ENCODE results near the gene MOCOS.
"Not testable (repeated sequence)": the region's sequence is repeated elsewhere in the genome, so short reads cannot be mapped to it uniquely, and the experiment has no call there.

Gene MOCOS

DNA sequence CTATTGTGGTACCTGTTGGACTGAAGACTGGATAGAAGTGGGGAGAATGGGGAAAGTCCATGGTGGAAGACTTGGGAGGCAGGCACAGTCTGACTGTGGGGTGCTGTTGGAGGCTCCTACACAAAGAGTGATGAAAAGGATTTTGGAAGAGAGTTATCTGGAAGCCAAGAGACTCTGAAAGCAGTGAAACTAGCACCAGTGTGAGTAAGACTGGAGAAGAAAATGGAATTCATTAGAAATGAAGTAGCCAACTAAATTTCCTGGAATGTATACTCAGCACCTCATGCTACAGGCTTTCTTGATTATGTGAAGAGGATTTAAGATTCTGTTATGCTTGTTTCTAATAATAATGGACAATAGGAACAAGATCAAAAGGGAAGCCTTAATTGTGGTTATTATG is 29.9 kb upstream of the MOCOS start:
- H3K4me3 Mint-ChIP-seq: no peak overlapping the region

DNA sequence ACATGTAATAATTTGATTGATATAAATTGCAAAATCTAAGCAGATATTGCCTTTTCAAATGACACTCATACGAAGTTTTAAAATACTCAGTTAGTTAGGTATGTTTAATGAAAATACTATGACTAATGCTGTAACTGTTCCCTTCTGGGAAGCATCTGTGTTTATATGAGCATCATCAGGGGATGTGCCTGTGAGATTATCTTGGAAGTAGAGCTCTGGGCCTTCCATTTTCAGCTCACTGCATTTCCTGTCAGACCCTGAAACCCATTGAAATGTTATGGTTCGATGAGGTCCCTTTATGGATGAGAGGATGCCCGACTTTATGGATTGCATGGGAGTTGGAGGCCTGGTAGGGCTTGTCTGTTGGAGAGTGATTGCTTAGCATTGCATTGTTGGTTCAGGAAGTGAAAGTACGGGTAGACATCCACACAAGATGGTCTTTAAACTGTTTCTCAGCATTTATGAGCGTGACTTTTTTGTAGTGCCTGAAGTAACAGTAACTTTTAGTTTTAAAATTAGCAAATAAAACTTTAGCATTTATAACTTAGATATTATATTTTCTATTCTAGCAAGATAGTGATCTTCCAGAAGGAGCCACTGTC is 28.9 kb upstream of the MOCOS start:
- TF ChIP-seq, protein P1, sequence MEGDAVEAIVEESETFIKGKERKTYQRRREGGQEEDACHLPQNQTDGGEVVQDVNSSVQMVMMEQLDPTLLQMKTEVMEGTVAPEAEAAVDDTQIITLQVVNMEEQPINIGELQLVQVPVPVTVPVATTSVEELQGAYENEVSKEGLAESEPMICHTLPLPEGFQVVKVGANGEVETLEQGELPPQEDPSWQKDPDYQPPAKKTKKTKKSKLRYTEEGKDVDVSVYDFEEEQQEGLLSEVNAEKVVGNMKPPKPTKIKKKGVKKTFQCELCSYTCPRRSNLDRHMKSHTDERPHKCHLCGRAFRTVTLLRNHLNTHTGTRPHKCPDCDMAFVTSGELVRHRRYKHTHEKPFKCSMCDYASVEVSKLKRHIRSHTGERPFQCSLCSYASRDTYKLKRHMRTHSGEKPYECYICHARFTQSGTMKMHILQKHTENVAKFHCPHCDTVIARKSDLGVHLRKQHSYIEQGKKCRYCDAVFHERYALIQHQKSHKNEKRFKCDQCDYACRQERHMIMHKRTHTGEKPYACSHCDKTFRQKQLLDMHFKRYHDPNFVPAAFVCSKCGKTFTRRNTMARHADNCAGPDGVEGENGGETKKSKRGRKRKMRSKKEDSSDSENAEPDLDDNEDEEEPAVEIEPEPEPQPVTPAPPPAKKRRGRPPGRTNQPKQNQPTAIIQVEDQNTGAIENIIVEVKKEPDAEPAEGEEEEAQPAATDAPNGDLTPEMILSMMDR (IDR thresholded peaks at IDR 0.05; ENCODE audit: unreplicated experiment in 3 of 3): no peak
- Mint-ChIP-seq H3K4me1 (peaks cover under 1% of the 10 kb centered on the region), H3K27ac (no peak overlapping the region), H3K9me3 (no peaks in the 10 kb centered on the region), H3K4me3 (no peak overlapping the region), H3K27me3 (ENCODE audit: low read depth) (no peaks in the 10 kb centered on the region), H3K36me3 (ENCODE audit: low read depth) (peaks cover 68% of the 10 kb centered on the region)

More for the DNA sequence above, 29.9 kb upstream of the MOCOS start:
- Mint-ChIP-seq H3K27ac (no peak overlapping the region), H3K36me3 (ENCODE audit: low read depth) (peaks cover 72% of the 10 kb centered on the region), H3K9me3 (no peaks in the 10 kb centered on the region), H3K27me3 (ENCODE audit: low read depth) (no peaks in the 10 kb centered on the region), H3K4me1 (peaks cover 7% of the 10 kb centered on the region)
- TF ChIP-seq, protein P1 (IDR thresholded peaks at IDR 0.05; ENCODE audit: unreplicated experiment in 3 of 3): no peak

DNA sequence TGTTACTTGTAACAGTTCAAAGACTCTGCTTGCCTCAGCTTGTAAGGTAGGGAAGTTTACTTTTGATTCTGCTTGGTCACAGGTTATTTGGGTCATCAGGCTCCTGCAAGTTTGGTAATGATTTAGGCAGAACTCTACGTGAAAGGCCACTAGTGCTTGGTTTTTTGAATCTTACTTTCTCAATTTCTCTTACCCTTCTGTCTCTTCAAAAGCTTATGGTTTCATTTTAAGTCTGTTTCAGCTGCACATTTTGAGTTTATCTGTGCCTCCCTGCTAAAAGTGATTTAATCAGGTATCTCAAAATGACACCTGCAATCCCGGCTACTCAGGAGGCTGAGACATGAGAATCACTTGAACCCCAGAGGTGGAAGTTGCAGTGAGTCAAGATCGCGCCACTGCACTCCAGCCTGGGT is 26.3 kb upstream of the MOCOS start:
- Mint-ChIP-seq H3K4me3 (no peak overlapping the region), H3K9me3 (no peaks in the 10 kb centered on the region), H3K4me1 (no peaks in the 10 kb centered on the region), H3K27me3 (ENCODE audit: low read depth) (no peaks in the 10 kb centered on the region), H3K36me3 (ENCODE audit: low read depth) (peaks cover 79% of the 10 kb centered on the region), H3K27ac (no peak overlapping the region)
- TF ChIP-seq, protein P1 (IDR thresholded peaks at IDR 0.05; ENCODE audit: unreplicated experiment in 3 of 3): no peak

DNA sequence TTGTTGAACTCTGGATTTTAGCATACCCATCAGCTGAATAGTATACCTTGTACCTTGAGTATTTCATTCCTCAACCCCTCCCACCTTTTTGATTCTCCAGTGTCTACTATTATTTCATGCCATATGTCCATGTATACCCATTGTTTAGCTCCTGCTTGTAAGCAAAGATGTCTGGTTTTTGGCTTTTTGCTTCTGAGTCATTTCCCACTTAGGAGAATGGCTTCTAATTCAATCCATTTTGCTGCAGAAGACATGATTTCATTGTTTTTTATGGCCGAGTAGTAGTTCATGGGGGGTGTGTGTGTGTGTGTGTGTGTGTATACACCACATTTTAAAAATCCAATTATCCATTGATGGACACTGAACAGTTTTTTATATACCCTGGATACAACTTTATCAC is 24.3 kb upstream of the MOCOS start:
- H3K27me3 Mint-ChIP-seq (ENCODE audit: low read depth): no peaks in the 10 kb centered on the region
- peaks cover 80% of the 10 kb centered on the region for H3K36me3 Mint-ChIP-seq (ENCODE audit: low read depth)
- H3K9me3 Mint-ChIP-seq: no peaks in the 10 kb centered on the region
- H3K4me1 Mint-ChIP-seq: no peaks in the 10 kb centered on the region
- no peak overlapping the region for H3K4me3 Mint-ChIP-seq
- H3K27ac Mint-ChIP-seq: no peak overlapping the region
- TF ChIP-seq, protein P1 (IDR thresholded peaks at IDR 0.05; ENCODE audit: unreplicated experiment in 3 of 3): no peak

DNA sequence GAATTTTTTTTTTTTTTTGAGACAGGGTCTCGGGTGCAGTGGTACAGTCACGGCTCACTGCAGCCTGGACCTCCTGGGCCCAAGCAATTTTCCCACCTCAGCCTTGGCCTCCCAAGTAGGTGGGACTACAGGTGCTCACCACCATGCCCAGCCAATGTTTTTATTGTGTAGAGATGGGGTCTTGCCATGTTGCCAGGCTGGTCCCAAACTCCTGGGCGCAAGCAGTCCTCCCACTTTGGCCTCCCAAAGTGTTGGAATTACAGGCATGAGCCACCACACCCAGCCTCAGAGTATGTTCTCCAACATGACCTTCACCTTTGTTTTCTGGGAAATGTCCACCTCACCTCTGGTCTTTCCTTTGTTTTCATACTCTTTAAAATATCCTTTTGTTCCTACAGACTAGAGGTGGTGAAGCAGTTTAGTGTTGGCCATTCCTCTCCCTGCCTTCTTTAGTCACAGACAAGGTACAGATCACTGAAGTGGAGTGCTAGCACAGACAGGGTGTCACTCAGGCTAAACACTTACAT is 19.5 kb upstream of the MOCOS start:
- peaks cover 79% of the 10 kb centered on the region for H3K36me3 Mint-ChIP-seq (ENCODE audit: low read depth)
- no peaks in the 10 kb centered on the region for H3K9me3 Mint-ChIP-seq
- no peak overlapping the region for H3K4me3 Mint-ChIP-seq
- H3K27ac Mint-ChIP-seq: no peak overlapping the region
- no peaks in the 10 kb centered on the region for H3K27me3 Mint-ChIP-seq (ENCODE audit: low read depth)
- TF ChIP-seq, protein P1 (IDR thresholded peaks at IDR 0.05; ENCODE audit: unreplicated experiment in 3 of 3): no peak
- no peaks in the 10 kb centered on the region for H3K4me1 Mint-ChIP-seq

DNA sequence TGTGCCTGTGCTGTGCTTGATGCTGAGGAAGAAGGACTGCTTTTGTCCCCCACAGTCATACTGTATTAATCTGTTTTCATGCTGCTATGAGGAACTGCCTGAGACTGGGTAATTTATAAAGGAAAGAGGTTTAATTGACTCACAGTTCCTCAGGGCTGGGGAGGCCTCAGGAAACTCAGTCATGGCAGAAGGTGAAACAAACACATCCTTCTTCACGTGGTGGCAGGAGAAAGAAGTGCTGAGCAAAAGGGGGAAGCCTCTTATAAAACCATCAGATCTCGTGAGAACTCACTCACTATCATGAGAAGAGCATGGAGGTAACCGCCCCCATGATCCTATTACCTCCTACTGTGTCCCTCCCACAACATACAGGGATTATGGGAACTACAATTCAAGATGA is 19.0 kb upstream of the MOCOS start:
- H3K27ac Mint-ChIP-seq; H3K4me1 Mint-ChIP-seq; H3K9me3 Mint-ChIP-seq; H3K4me3 Mint-ChIP-seq; H3K27me3 Mint-ChIP-seq (ENCODE audit: low read depth): not testable (repeated sequence)
- H3K36me3 Mint-ChIP-seq (ENCODE audit: low read depth): peaks cover 74% of the 10 kb centered on the region
